GM12878 (cell line): Measurements from ENCODE around the gene TM9SF2. TPM values are rescaled to one million over a fixed set of nuclear protein-coding genes. Genes with fewer than 3 reads are reported as not detected.

Experiments used
- BACH1 ChIP-seq: fragments of 450-650 bp; IDR thresholded peaks from 2 replicates; pipeline ENCODE4 v1.6.1; 2017; ENCODE audit warnings: mild to moderate bottlenecking, borderline replicate concordance
- BHLHE40 ChIP-seq, 2 experiments: fragments of 450-650 bp in 1 of 2; IDR thresholded peaks; 2 replicates each; pipeline ENCODE4 v1.6.1; 2011 to 2017; ENCODE audit warnings: low read depth in 2 of 2, borderline replicate concordance in 1 of 2, improper control_type of control experiment in 1 of 2, low read length in 1 of 2, mild to moderate bottlenecking in 1 of 2
- CREM ChIP-seq: IDR thresholded peaks from 2 replicates; pipeline ENCODE4 v1.6.1; 2014; ENCODE audit warnings: antibody characterized with exemption, low read depth
- ESRRA ChIP-seq: IDR thresholded peaks from 2 replicates; pipeline ENCODE4 v1.6.1; 2012; ENCODE audit warnings: mild to moderate bottlenecking, low read length, improper control_type of control experiment
- IRF3 ChIP-seq: fragments of 450-650 bp; IDR thresholded peaks from 2 replicates; pipeline ENCODE4 v1.6.1; 2014; ENCODE audit warnings: mild to moderate bottlenecking
- JUNB ChIP-seq: IDR thresholded peaks from 2 replicates; pipeline ENCODE4 v1.6.1; 2016; ENCODE audit warnings: antibody characterized with exemption, mild to moderate bottlenecking
- MTA3 ChIP-seq: IDR thresholded peaks from 2 replicates; pipeline ENCODE4 v1.6.1; 2012; ENCODE audit warnings: low read length, inconsistent platforms, borderline replicate concordance
- PAX5 ChIP-seq: IDR thresholded peaks from 2 replicates; pipeline ENCODE4 v1.6.1; 2011; ENCODE audit warnings: low read depth, low read length, borderline replicate concordance
- PKNOX1 ChIP-seq: fragments of 450-650 bp; IDR thresholded peaks from 2 replicates; pipeline ENCODE4 v1.6.1; 2016; ENCODE audit warnings: mild to moderate bottlenecking
- RUNX3 ChIP-seq: IDR thresholded peaks from 2 replicates; pipeline ENCODE4 v1.6.1; 2012; ENCODE audit warnings: low read length, inconsistent platforms
- SP1 ChIP-seq: IDR thresholded peaks from one replicate; pipeline ENCODE4 v1.6.1; 2011; ENCODE audit warnings: low read depth, low read length
- SPI1 ChIP-seq: IDR thresholded peaks from 2 replicates; pipeline ENCODE4 v1.6.1; 2011; ENCODE audit warnings: low read depth, mild to moderate bottlenecking, low read length, moderate library complexity, borderline replicate concordance; ENCODE audit not compliant: insufficient read depth
- ZBTB33 ChIP-seq: fragments of 450-650 bp; IDR thresholded peaks from 2 replicates; pipeline ENCODE4 v1.6.1; 2017; ENCODE audit warnings: mild to moderate bottlenecking
- ZBTB4 ChIP-seq: fragments of 450-650 bp; formaldehyde crosslinking; IDR thresholded peaks from 2 replicates; pipeline ENCODE4 v1.4.0; 2022; ENCODE audit warnings: mild to moderate bottlenecking, moderate library complexity
- ZNF592 ChIP-seq: fragments of 450-650 bp; IDR thresholded peaks from 2 replicates; pipeline ENCODE4 v1.6.1; 2017; ENCODE audit warnings: mild to moderate bottlenecking, moderate library complexity
- ZNF622 ChIP-seq: fragments of 450-650 bp; IDR thresholded peaks from 2 replicates; pipeline ENCODE4 v1.6.1; 2017; ENCODE audit warnings: mild to moderate bottlenecking, inconsistent platforms
- ZSCAN29 ChIP-seq: fragments of 450-650 bp; IDR thresholded peaks from 2 replicates; pipeline ENCODE4 v1.6.1; 2017; ENCODE audit warnings: mild to moderate bottlenecking, moderate library complexity
- polyA plus RNA-seq, 11 experiments: library from polyadenylated mRNA; depleted of rRNA in 4 of 11; unstranded in 6 of 11; stranded (reverse) in 5 of 11; fragments of >200 nt; fragmentation: Nextera tagmentation in 4 of 11; fragmentation: Illumina TruSeq in 1 of 11; extraction: Ambion mirVana in 4 of 11; extraction: Trizol in 1 of 11; gene quantifications; 1 replicate in 1 of 11; 2 replicates in 10 of 11; pipeline versions ENCODE4 v1.2.1 to v1.2.3, GENCODE V29; 2011 to 2016; ENCODE audit warnings: inconsistent platforms in 2 of 11, missing spikeins in 2 of 11, low read depth in 1 of 11
- total RNA-seq, 4 experiments: library from RNA; depleted of rRNA in 3 of 4; stranded (reverse); fragments of >200 nt in 3 of 4; fragmentation: Illumina TruSeq in 1 of 4; extraction: Trizol in 1 of 4; gene quantifications; 2 replicates each; pipeline versions ENCODE4 v1.2.1 to v1.2.3, GENCODE V29; 2013 to 2021

TM9SF2 gene
- total and polyA plus RNA-seq, 10 of the 15 experiments (the other 5 are each of a cell fraction or from before 2014, with no cell fraction given), result 34.6 to 128 (median 79.2) TPM

- no peak for TF ChIP-seq ZBTB4 (CRISPR knock-in tag)
- TF ChIP-seq BACH1, result no peak
- peak; percentile 71 for TF ChIP-seq SP1
- TF ChIP-seq IRF3, result no peak; the same call in 1 of the 2 replicates
- TF ChIP-seq MTA3, result no peak
- TF ChIP-seq JUNB, result no peak
- TF ChIP-seq PKNOX1, result no peak
- no peak for TF ChIP-seq SPI1
- TF ChIP-seq CREM, result no peak; the same call in 1 of the 2 replicates
- no peak for TF ChIP-seq BHLHE40 (IDR thresholded peaks at IDR 0.05; ENCODE audit: borderline replicate concordance in 1 of 2, low read depth in 2 of 2, low read length in 1 of 2)
- no peak for TF ChIP-seq ZNF592
- no peak for TF ChIP-seq ZBTB33
- TF ChIP-seq PAX5, result no peak
- peak; percentile 43; the same call in 1 of the 2 replicates for TF ChIP-seq RUNX3
- no peak for TF ChIP-seq ESRRA
- no peak for TF ChIP-seq ZNF622
- no peak for TF ChIP-seq ZSCAN29
These were observed 4.8 kb upstream of the TM9SF2 start (continued) for GRCh38 chr13:99496184-99497142.
